ENCODE measurements around the gene AFF3.

AFF3 gene

GRCh38 chr2:100043081-100043890 lies 99.1 kb downstream of the AFF3 start:
- no peak for TF ChIP-seq CTCF (IDR thresholded peaks at IDR 0.05; ENCODE audit: low read depth, low read length)
- no peak for DNase-seq (ENCODE audit: extremely low read depth, low read depth)

GRCh38 chr2:100042562-100042961 lies 99.8 kb downstream of the AFF3 start:
- no peak for TF ChIP-seq CTCF (IDR thresholded peaks at IDR 0.05; ENCODE audit: low read depth, low read length)
- no peak for DNase-seq (ENCODE audit: extremely low read depth, low read depth)

GRCh38 chr2:100041946-100042345 lies 100.4 kb downstream of the AFF3 start:
- TF ChIP-seq CTCF (IDR thresholded peaks at IDR 0.05; ENCODE audit: low read depth, low read length): no peak
- DNase-seq (ENCODE audit: extremely low read depth, low read depth): no peak

GRCh38 chr2:100041385-100041784 lies 101.0 kb downstream of the AFF3 start:
- TF ChIP-seq CTCF (IDR thresholded peaks at IDR 0.05; ENCODE audit: low read depth, low read length): no peak
- no peak for DNase-seq (ENCODE audit: extremely low read depth, low read depth)

GRCh38 chr2:100040906-100041305 lies 101.5 kb downstream of the AFF3 start:
- no peak for DNase-seq (ENCODE audit: extremely low read depth, low read depth)
- no peak for TF ChIP-seq CTCF (IDR thresholded peaks at IDR 0.05; ENCODE audit: low read depth, low read length)

GRCh38 chr2:100039291-100039980 lies 103.0 kb downstream of the AFF3 start:
- TF ChIP-seq CTCF (IDR thresholded peaks at IDR 0.05; ENCODE audit: low read depth, low read length): no peak

GRCh38 chr2:100038011-100038410 lies 104.4 kb downstream of the AFF3 start:
- no peak for DNase-seq (ENCODE audit: extremely low read depth, low read depth)
- no peak for TF ChIP-seq CTCF (IDR thresholded peaks at IDR 0.05; ENCODE audit: low read depth, low read length)

More at GRCh38 chr2:100039291-100039980, 103.0 kb downstream of the AFF3 start:
- DNase-seq (ENCODE audit: extremely low read depth, low read depth): no peak

All from AG09319 (cell line).